ENCODE results near the gene METTL22.

METTL22 gene

DNA sequence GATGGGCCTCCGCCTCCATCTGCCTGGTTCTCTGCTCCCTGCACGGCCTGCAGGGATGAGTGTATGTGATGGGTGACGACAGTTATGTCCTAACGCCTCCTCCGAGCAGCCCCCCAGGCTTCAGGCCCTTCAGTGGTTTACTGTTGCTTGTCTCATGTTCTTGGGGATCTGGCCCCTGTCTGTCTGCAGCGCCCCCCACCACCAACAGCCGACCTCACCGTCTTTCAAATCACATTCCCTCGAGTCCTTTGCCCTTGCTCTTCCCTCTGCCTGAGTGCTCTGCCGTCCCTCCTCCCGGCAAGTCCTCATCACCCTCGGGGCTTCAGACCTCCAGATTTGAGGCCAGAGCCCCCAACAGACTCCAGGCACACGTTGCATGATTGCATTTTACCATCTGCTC lies 18.2 kb downstream of the METTL22 start:
- no peak overlapping the region for H3K9ac ChIP-seq (ENCODE audit: low read depth, low read length)
- ATAC-seq (ENCODE audit: insufficient read depth, low read depth) = no peak
- H4K20me1 ChIP-seq (ENCODE audit: insufficient read depth, low read length) = peaks cover 4% of the 10 kb centered on the region
- TF ChIP-seq, protein P1, sequence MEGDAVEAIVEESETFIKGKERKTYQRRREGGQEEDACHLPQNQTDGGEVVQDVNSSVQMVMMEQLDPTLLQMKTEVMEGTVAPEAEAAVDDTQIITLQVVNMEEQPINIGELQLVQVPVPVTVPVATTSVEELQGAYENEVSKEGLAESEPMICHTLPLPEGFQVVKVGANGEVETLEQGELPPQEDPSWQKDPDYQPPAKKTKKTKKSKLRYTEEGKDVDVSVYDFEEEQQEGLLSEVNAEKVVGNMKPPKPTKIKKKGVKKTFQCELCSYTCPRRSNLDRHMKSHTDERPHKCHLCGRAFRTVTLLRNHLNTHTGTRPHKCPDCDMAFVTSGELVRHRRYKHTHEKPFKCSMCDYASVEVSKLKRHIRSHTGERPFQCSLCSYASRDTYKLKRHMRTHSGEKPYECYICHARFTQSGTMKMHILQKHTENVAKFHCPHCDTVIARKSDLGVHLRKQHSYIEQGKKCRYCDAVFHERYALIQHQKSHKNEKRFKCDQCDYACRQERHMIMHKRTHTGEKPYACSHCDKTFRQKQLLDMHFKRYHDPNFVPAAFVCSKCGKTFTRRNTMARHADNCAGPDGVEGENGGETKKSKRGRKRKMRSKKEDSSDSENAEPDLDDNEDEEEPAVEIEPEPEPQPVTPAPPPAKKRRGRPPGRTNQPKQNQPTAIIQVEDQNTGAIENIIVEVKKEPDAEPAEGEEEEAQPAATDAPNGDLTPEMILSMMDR (IDR thresholded peaks at IDR 0.05; ENCODE audit: borderline replicate concordance, extremely low read depth, low read length, poor library complexity, severe bottlenecking) = no peak
- TF ChIP-seq EZH2 (IDR thresholded peaks at IDR 0.05; ENCODE audit: borderline replicate concordance, low read depth, low read length, severe bottlenecking) = no peak
- no peak overlapping the region for H2AFZ ChIP-seq (ENCODE audit: low read depth, low read length)
- DNase-seq = no peak
- H3K27ac ChIP-seq (ENCODE audit: low read length) = no peak overlapping the region
- H3K79me2 ChIP-seq (ENCODE audit: insufficient read depth, low read length) = no peaks in the 10 kb centered on the region
- H3K36me3 ChIP-seq (ENCODE audit: insufficient read depth, low read length) = peaks cover 84% of the 10 kb centered on the region
- no peak overlapping the region for H3K4me2 ChIP-seq (ENCODE audit: insufficient read depth, low read length)
- no peaks in the 10 kb centered on the region for H3K9me3 ChIP-seq (ENCODE audit: insufficient read depth, low read length, severe bottlenecking)
- H3K4me1 ChIP-seq (ENCODE audit: insufficient read depth, low read length) = no peaks in the 10 kb centered on the region
- no peak overlapping the region for H3K4me3 ChIP-seq (ENCODE audit: low read depth in 1 of 2, low read length in 2 of 2)
- no peaks in the 10 kb centered on the region for H3K27me3 ChIP-seq (ENCODE audit: insufficient read depth, low read length, poor library complexity)

DNA sequence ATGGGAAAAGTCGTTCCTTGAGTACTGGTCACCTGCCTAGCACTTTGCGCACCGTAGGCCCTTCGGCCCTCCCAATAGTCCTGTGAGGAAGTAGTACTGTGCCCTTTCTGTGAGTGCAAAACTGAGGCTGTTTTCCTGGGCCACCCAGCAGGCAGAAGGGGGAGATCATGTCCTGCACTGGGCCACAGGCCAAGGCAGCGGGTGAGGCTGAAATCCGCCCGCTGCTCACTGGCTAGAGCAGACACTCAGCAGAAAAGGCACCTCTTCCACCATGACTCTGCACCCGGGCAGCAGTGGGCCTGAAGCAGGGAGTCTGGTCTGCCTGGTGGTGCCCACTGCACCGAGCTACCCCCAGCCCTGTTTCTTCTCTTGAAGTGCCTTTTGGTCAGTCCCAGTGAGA lies 20.2 kb downstream of the METTL22 start:
- Histone ChIP-seq H3K9me3 (ENCODE audit: insufficient read depth, low read length, severe bottlenecking) (no peaks in the 10 kb centered on the region), H3K4me2 (ENCODE audit: insufficient read depth, low read length) (no peak overlapping the region), H3K9ac (ENCODE audit: low read depth, low read length) (no peak overlapping the region), H3K79me2 (ENCODE audit: insufficient read depth, low read length) (no peaks in the 10 kb centered on the region), H3K4me3 (ENCODE audit: low read depth in 1 of 2, low read length in 2 of 2) (no peak overlapping the region), H3K36me3 (ENCODE audit: insufficient read depth, low read length) (peaks cover 90% of the 10 kb centered on the region), H3K27ac (ENCODE audit: low read length) (no peak overlapping the region), H3K4me1 (ENCODE audit: insufficient read depth, low read length) (no peaks in the 10 kb centered on the region), H3K27me3 (ENCODE audit: insufficient read depth, low read length, poor library complexity) (no peaks in the 10 kb centered on the region), H4K20me1 (ENCODE audit: insufficient read depth, low read length) (no peaks in the 10 kb centered on the region; the same call in 1 of the 2 replicates), H2AFZ (ENCODE audit: low read depth, low read length) (no peak overlapping the region)
- TF ChIP-seq, protein P1 (IDR thresholded peaks at IDR 0.05; ENCODE audit: borderline replicate concordance, extremely low read depth, low read length, poor library complexity, severe bottlenecking) = no peak
- TF ChIP-seq EZH2 (IDR thresholded peaks at IDR 0.05; ENCODE audit: borderline replicate concordance, low read depth, low read length, severe bottlenecking) = no peak
- DNase-seq (no peak), ATAC-seq (ENCODE audit: insufficient read depth, low read depth) (no peak)

DNA sequence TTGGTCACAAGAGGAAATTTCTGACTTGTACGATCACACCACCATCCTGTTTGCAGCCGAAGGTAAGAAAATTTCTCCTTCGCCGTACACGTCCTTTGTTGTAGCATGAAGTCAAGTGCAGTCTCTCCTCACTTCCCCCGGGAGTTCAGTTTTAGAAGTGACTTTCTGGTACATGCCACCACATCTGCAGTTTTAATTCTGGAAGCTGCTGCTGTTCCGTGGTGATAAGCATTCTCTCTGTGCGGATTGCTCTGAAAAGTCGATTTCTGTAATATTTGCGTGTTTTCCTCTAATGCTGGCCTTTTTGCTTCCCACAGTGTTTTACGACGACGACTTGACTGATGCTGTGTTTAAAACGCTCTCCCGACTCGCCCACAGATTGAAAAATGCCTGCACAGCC lies 20.6 kb downstream of the METTL22 start:
- TF ChIP-seq EZH2 (IDR thresholded peaks at IDR 0.05; ENCODE audit: borderline replicate concordance, low read depth, low read length, severe bottlenecking) = no peak
- TF ChIP-seq, protein P1 (IDR thresholded peaks at IDR 0.05; ENCODE audit: borderline replicate concordance, extremely low read depth, low read length, poor library complexity, severe bottlenecking) = no peak
- Histone ChIP-seq H3K4me2 (ENCODE audit: insufficient read depth, low read length) (no peak overlapping the region), H3K9ac (ENCODE audit: low read depth, low read length) (no peak overlapping the region), H3K9me3 (ENCODE audit: insufficient read depth, low read length, severe bottlenecking) (no peaks in the 10 kb centered on the region), H3K36me3 (ENCODE audit: insufficient read depth, low read length) (peaks cover 90% of the 10 kb centered on the region), H3K27ac (ENCODE audit: low read length) (no peak overlapping the region), H2AFZ (ENCODE audit: low read depth, low read length) (no peak overlapping the region), H3K79me2 (ENCODE audit: insufficient read depth, low read length) (no peaks in the 10 kb centered on the region), H4K20me1 (ENCODE audit: insufficient read depth, low read length) (no peaks in the 10 kb centered on the region; the same call in 1 of the 2 replicates), H3K4me1 (ENCODE audit: insufficient read depth, low read length) (no peaks in the 10 kb centered on the region), H3K4me3 (ENCODE audit: low read depth in 1 of 2, low read length in 2 of 2) (no peak overlapping the region), H3K27me3 (ENCODE audit: insufficient read depth, low read length, poor library complexity) (no peaks in the 10 kb centered on the region)
- DNase-seq = no peak
- ATAC-seq (ENCODE audit: insufficient read depth, low read depth) = no peak

Data from DND-41 (cell line).